ENCODE data around the gene SLC37A3. TPM values are rescaled to one million over a fixed set of nuclear protein-coding genes. Genes with fewer than 3 reads are reported as not detected.

The SLC37A3 gene
- total RNA-seq, 1 donor from 2014 or later: 11.9 TPM

DNA sequence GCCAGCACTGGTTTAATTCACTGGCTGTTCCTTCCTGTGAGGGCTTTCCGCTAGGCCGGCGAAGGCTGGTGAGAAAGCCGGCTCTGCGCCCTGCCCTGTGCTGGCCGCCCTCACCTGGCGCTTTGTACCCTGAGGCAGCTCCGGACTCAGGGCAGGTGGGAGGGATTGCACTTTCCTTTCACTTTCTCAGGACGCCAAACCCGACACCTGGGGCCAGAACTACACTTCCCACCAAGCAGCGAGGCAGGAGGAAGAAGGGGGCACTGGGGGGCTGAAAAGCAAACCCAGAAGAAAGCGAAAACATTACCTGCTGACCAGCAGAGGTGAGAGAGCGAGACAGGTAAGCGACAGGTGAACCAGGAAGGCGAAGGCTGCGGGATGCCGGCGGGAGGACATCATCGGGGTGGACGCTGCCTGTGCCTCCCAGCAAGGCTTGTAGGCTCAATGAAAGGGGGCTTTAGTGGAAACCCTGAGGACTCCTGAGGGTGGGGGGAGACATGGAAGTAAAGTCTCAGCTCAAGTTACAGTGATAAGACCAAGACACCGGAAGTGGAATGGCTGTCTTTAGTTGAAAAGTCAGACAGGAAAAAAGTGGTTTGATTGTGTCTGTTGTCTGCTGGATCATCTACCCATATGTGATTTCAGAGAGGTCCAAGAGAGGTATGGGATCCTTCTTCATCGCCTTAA is 5.7 kb upstream of the SLC37A3 start, which contains the start of gene RAB19:
RAB19 (plus strand) TSS at position 181 of the 687 bp plus-strand sequence. CDS start 3,589 bp downstream, outside the sequence.
- DNase-seq: no peak
- intact Hi-C loops (cut with micrococcal nuclease): no loop called here
- peak; percentile 62 for ATAC-seq

DNA sequence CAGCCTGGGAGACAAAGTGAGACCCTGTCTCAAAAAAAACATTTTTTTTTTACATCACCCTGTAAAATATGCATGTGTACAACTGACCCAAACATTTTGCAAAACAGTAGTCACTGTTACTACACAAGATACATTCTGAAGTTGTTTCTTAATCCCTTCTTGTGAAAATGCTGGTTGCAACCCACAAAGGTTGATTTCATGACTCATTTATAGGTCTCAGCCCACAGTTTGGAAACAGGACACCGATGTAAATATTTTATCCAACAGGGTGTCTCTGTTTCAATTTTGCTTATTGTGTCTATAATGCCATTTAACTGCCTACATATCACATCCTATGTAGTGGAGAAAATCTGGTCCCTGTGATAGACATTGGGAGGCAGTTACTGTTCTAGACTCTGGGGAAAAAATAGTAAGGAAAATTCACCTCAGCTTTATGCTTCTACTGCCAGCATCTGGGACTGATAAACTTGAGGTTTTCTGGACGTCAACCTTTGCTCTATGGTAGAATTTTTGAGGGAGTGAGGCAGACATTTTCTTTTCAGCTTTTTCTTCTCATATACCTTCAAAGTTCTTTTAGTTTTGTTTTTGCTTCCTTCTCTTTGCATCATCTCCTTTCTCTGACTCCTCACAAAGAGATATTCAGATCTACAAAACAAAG is 4.0 kb upstream of the SLC37A3 start:
- ATAC-seq (no peak), DNase-seq (no peak)
- intact Hi-C loops (cut with micrococcal nuclease): no loop called here

DNA sequence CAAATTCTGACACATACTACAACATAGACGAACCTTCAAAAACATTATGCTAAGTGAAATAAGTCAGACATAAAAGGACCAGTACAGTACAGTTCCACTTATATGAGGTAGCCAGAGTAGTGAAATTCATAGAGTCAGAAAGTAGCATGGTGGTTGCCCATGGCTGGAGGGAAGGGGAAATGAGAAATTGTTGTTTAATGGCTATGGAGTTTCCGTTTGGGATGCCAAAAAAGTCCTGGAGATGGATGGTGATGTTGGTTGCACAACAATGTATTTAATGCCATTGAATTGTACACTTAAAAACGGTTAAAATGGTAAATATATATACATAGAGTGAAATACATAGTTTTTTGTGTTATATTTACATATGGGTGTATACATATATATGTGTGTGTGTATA is 2.1 kb upstream of the SLC37A3 start:
- intact Hi-C loops (cut with micrococcal nuclease): no loop called here
- DNase-seq (no peak), ATAC-seq (no peak)

DNA sequence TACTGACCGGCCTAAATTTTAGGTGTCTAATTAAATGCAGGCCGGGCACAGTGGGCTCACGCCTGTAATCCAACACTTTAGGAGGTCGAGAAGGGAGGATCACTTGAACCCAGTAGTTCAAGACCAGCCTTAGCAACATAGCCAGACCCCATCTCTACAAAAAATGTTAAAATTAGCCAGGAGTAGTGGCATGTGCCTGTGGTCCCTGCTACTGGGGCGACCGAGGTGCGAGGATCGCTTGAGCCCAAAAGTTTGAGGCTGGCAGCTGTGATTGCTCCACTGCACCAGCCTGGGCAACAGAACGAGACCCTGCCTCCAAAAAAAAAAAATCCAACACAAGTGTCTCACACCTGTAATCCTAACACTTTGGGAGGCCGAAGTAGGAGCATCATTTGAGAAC is 491 bp upstream of the SLC37A3 start:
- intact Hi-C loops (cut with micrococcal nuclease): no loop called here
- DNase-seq: no peak
- no peak for ATAC-seq

DNA sequence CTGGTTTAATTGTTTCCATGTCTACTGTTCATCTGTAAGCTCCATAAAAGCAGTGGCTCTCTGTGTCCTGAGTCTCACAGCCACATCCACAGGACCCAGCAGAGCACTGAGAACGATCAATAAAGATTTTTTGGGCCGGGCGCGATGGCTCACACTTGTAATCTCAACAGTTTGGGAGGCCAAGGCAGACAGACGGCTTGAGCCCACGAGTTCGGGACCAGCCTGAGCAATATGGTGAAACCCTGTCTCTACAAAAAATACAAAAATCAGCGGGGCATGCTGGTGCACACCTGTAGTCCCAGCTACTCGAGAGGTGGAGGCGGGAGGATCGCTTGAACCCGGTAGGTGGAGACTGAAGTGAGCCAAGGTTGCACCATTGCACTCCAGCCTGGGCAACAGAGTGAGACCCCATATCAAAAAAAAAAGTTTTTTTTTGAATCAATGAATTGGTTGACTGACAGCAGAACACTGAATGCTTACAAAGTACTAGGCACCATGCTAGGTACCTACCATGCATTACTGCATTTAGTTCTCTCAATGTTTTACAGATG is 4.5 kb downstream of the SLC37A3 start:
- no peak for DNase-seq
- no peak for ATAC-seq
- intact Hi-C loops (cut with micrococcal nuclease): no loop called here

DNA sequence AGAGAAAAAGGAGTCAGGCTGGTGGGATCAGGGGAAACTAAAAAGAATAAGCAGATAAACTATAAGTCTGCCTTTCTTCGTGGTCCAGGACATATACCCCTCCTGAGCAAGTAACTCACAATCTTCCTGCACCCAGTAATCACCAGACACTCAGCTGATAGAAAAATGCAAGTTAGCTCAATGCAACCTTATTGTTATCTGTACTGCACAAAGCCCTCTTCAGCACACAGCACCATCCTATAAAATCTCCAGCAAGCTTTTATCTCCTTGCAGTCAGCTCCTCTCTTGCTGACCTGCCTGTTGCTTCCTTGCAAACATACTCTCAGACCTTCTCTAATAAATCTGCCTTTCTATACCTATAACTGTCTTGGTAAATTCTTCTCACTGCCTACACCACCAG is 6.7 kb downstream of the SLC37A3 start:
- intact Hi-C loops (cut with micrococcal nuclease): no loop called here
- ATAC-seq: no peak
- no peak for DNase-seq

DNA sequence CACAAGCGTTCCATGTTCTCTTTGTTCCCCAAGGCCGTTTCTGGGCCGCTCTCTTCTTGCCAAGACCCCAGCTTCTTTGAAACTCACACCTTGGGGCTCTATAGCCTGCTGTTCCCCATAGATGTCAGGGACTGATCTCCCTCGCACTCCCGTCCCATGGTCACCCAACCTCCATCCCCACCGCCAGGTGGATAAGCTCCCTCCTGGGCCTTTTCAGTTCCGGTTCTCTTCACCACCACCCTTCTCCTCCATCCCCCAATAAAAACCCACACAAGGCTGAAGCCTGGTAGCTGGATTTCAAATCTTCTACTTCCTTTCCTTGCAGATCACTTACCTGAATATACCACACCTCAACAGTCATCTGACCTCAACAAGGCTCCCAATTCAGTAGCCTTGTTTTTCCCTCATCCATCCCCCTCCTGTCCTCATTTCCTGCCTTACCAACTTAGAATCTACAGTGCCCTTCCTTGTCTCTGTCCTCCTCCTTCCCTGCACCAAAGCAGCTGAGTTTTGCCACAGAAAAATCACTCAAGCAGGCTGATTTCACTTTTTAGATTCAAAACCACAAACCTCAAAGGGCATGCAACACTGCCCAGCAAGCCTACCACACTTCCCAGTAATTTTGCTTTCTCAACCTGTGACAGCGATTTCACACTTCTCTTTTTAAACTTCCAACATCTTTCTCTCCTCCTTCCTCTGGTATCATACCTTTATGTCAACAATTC is 7.7 kb downstream of the SLC37A3 start:
- no peak for DNase-seq
- intact Hi-C loops (cut with micrococcal nuclease): no loop called here
- no peak for ATAC-seq

DNA sequence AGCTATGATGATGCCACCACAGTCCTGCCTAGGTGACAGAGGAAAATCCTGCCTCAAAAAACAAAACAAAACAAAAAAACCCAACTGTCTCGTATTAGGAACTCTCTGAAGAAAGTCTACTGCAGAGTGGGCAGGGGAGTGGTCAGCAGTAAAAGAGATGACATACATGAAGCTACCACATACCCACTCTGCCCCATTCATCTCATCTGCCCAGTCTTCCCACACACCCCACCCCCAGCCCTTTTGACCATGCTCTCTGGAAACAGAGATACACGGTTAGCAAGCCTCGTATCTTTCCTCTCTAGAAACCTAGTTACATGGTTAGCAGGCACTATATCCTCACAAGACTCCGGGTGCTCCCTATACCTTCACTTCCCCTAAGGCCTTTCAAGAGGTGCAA is 8.3 kb downstream of the SLC37A3 start:
- intact Hi-C loops (cut with micrococcal nuclease): no loop called here
- ATAC-seq: no peak
- DNase-seq: no peak

DNA sequence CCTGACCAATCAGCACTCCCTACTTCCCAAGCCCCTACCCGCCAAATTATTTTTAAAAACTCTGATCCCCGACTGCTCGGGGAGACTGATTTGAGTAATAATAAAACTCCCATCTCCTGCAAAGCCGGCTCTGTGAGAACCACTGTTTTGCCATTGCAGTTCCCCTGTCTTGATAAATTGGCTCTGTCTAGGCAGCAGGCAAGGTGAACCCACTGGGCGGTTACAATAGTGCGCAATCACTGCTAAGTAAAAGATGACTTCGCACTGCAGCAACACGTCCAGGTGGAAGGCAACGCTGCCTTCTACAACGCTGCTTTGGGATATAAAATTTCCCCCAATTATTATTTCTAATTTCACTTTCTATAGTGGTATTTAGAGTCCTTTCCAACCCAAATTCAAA is 8.9 kb downstream of the SLC37A3 start:
- no peak for DNase-seq
- no peak for ATAC-seq
- intact Hi-C loops (cut with micrococcal nuclease): no loop called here

DNA sequence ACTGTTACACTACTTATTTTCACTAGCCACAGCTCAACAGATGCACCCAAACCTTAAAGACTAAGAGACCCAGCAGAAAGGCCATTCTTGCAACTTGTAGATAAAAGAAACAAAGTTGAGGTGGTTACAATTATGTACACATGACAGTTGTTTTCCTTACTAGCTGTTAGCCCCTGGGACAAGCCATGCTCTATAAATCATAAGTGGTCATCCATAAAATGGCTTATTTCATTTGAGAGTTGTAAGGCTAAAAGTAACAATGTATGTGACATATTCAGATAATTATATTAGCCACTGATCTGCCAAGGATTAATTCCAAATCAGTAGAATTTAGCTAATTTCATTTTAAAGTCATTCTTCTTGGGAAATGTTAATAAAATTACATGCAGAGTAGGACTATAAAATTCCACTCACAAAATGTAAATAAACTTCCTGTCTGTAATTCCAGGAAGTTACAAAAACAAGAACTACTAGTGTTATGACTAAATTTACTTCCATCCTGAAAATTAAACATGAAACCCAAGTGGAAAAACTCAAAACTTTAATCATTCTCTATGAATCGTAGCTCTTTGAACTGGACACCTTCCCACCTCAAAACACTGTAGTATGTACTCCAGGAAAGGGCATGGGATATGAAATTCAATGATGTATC is 13.3 kb downstream of the SLC37A3 start:
- intact Hi-C loops (cut with micrococcal nuclease): no loop called here
- ATAC-seq (no peak), DNase-seq (no peak)

DNA sequence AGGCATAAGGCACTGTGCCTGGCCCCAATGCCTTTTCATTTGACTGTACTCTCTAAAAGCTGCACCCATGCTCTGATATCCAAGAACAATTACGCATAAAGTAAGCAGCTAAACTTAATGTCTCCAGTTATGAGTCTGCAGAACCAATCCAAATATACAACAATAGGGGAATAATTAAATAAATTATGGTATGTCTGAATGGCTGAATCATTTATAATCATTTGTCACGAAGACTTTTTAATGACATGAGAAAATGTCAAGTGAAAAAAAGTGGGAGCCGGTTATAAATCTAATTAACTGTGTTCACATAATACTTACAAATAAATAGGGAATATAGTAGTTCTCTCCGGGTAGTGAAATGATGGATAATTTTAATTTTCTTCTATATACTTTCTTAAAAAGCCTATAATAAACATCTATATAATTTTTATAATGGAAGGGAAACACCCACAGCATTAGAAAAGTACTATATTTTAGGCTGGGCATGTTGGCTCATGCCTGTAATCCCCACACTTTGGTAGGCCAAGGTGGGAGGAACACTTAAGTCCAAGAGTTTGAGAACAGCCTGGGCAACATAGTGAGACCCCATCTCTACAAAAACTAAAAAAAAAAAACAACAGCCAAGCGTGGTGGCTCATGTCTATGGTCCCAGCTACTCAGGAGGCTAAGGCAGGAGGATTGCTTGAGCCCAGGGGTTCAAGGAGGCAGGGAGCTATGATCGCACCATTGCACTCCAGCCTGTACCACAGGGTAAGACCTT is 14.2 kb downstream of the SLC37A3 start:
- ATAC-seq (no peak), DNase-seq (no peak)
- intact Hi-C loops (cut with micrococcal nuclease): no loop called here

DNA sequence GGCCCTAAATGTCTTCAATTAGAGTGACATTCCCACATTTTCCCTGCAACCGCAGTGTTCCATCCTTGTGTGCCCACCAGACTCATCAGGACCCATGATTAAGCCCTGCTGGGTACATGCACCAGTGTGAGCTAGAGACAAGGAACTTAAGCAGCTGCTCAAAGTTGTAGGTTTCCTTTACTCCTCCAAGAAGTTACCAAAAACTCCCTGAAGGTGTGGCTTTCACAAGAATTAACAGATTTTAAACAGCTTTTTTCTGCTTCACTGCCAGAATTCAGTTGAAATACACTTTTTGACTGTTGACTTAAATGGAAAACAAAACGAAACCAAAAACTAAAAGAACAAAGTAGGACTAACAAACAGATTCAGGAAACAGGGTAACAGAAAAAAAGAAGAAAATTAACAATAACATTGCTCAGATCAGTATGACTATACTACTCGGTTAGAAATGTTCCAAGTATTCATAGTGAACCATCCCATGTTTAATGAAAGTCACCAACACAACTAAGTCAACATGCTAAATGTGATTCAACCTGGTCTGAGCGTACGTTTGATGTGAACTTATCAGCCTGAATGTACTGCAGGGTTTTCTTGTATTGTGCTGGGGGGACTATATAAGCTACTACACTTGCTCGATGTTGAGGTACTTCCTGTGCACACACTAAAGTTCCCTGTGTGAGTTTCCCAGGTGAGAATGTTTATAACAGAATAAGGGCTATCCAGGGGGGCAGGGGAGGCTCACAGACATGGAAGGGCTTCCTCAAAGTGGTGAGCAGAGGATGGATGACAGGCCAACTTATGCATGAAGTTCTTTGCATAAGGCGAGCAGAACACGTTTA is 22.2 kb downstream of the SLC37A3 start:
- intact Hi-C loops (cut with micrococcal nuclease): no loop called here
- ATAC-seq: no peak
- no peak for DNase-seq

DNA sequence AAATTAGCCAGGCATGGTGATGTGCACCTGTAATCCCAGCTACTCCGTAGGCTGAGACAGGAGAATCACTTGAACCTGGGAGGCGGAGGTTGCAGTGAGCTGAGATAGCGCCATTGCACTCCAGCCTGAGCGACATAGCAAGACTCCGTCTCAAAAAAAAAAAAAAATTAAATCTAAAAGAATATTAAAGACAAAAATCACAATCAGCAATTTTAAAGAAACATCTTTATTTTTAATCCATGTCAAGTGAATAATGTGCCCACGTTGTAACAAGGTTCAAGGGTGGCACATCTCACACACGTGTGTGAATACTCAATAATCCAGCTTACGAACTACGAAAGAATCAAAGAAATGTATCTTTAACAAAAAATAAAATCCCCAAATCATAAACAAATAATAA is 23.0 kb downstream of the SLC37A3 start:
- ATAC-seq (no peak), DNase-seq (no peak)
- intact Hi-C loops (cut with micrococcal nuclease): no loop called here

DNA sequence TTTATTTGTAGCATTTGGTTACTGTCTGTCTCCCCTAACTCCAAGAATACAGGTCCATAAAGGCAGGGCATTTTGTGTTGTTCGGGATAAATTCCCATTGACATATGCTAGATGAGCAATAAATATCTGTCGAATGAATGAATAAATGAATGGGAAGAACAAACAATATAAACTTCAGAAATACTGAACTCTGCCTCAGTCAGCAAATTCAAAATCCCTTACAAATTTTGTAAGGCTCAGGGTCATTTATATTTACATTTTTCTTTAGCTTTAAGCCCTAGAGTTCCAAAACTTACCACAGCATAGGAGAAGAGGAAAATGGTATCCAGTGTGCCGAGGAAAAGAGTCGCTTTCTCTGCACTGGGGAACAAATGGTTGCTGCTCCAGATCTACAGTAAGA is 29.0 kb downstream of the SLC37A3 start:
- DNase-seq (no peak), ATAC-seq (no peak)
- intact Hi-C loops (cut with micrococcal nuclease): no loop called here

DNA sequence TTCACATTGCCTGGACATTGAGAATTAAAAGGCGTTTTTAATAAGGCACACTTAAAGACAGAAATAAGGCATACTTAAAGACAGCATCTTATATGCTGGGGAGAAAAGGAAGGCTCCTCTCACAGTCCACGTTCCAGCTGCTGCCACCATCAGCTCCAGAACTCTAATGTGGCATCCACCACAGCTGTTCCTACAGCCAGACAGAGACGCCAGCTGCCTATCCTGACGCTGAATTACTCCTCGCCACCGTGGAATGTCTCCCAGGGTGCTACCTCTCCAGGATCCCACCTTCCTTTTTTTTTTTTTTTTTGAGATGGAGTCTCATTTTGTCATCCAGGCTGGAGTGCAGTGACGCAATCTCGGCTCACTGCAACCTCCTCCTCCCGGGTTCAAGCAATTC is 30.8 kb downstream of the SLC37A3 start:
- intact Hi-C loops (cut with micrococcal nuclease): no loop called here
- DNase-seq (no peak), ATAC-seq (no peak)

DNA sequence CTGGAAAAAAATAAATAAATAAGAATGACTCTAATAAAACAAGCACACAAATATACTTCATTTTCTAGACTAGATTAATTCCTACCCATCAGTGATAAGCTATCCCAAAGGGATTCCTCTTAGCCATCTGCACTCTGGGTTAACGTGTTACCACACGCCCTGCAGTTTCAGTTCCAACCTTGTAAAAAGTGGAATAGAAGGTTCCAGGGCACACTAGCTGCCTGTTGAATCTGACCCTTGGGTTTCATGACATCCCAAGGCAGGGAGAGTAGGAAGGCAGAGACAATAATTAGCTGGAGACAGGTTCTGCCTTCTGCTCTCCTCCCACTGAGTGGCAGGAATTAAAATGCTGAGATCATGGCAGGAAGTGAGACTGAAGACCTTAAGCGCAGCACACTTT is 33.5 kb downstream of the SLC37A3 start:
- ATAC-seq (no peak), DNase-seq (no peak)
- intact Hi-C loops (cut with micrococcal nuclease): no loop called here

DNA sequence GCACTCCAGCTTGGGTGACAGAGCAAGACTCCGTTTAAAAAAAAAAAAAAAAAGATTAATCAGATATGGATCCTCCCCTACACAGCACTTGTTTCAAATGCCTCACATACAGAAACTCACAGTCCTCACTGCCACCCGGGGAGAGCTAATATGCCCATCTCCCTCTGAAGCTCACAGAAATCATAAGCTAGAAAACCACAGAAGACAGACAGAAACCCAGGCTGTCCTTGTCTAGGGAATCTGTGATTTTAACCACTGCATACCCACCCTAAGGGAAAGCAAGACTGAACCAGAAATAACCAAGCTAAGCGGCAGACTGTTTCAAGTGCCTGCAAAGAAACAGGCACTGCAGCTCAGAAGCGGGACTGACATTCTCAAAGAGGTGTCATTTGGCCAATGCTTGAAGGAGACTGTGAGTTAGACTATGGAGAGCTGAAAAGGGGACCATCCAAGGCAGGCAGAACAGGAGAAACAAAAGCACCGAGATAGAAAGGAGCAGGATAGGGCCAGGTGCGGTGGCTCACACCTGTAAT is 37.6 kb downstream of the SLC37A3 start:
- ATAC-seq (no peak), DNase-seq (no peak)
- intact Hi-C loops (cut with micrococcal nuclease): no loop called here
